GM12872 (cell line): ENCODE data around the gene KAZN.

Experiments
- TF ChIP-seq, protein P1 (sequence below): IDR thresholded peaks from 3 replicates; pipeline ENCODE4 v1.5.1; 2011; ENCODE audit warnings: low read depth, mild to moderate bottlenecking, low read length, moderate library complexity; ENCODE audit not compliant: insufficient read depth

Gene KAZN

GRCh38 chr1:14725695-14726094, 127.2 kb downstream of the KAZN start:
- TF ChIP-seq, protein P1, sequence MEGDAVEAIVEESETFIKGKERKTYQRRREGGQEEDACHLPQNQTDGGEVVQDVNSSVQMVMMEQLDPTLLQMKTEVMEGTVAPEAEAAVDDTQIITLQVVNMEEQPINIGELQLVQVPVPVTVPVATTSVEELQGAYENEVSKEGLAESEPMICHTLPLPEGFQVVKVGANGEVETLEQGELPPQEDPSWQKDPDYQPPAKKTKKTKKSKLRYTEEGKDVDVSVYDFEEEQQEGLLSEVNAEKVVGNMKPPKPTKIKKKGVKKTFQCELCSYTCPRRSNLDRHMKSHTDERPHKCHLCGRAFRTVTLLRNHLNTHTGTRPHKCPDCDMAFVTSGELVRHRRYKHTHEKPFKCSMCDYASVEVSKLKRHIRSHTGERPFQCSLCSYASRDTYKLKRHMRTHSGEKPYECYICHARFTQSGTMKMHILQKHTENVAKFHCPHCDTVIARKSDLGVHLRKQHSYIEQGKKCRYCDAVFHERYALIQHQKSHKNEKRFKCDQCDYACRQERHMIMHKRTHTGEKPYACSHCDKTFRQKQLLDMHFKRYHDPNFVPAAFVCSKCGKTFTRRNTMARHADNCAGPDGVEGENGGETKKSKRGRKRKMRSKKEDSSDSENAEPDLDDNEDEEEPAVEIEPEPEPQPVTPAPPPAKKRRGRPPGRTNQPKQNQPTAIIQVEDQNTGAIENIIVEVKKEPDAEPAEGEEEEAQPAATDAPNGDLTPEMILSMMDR = no peak

DNA sequence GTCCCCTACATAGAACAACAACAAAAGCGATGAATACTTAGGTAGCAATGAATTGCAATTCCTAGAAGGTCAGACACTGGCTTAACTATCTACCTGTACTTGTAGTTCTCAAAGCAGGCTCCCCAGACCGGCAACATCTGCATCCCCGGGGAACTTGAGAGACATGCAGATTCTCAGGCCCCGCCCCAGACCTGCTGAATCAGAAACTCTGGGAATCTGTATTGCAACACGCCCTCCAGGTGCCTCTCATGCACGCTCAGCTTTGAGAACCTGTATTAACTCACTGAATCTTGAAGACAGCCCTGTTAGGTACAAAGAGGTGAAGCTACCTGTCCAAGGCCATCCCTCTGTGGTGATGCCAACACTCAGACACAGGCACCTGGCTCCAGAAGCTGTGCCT, 128.1 kb downstream of the KAZN start:
- TF ChIP-seq, protein P1 = no peak

GRCh38 chr1:14728516-14728915, 130.0 kb downstream of the KAZN start:
- TF ChIP-seq, protein P1 = no peak

- TF ChIP-seq, protein P1 = no peak
Measured at GRCh38 chr1:14732728-14733047, 134.2 kb downstream of the KAZN start.

GRCh38 chr1:14733048-14733778, 134.7 kb downstream of the KAZN start:
- TF ChIP-seq, protein P1 = no peak

DNA sequence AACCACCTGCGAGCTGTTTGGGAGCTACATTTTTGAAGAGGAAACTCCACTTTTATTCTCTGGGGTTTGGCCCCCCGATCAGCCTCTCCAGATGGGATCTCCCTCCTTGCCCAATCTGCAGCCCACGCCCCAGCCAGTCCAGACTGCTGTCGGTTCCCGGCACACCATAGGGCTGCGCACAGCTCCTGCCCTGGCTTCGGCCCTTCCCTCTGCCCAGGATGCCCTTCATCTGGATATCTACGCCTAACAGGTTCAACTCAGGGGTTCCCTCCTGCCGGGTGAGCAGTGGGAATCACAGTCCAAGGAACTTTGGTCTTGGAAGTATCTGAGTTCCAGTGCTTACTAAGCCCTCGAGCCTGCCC, 135.3 kb downstream of the KAZN start:
- TF ChIP-seq, protein P1 = no peak

GRCh38 chr1:14735841-14736240, 137.4 kb downstream of the KAZN start:
- TF ChIP-seq, protein P1 = no peak
